GM12865 (cell line): ENCODE results near the gene SPACA4.

Experiments used
- DNase-seq: peaks from one replicate; pipeline ENCODE4 v3.0.0; 2010; ENCODE audit warnings: low read depth
- H3K4me3 ChIP-seq: 2 replicates; pipeline ENCODE4 v1.5.1; 2011; ENCODE audit warnings: mild to moderate bottlenecking, low read depth, low read length, control low read depth
- TF ChIP-seq, protein P1 (sequence below): IDR thresholded peaks from 2 replicates; pipeline ENCODE4 v1.5.1; 2011; ENCODE audit warnings: low read length, control low read depth, low read depth, inconsistent platforms; ENCODE audit not compliant: insufficient read depth; ENCODE audit errors: missing control alignments

The SPACA4 gene

DNA sequence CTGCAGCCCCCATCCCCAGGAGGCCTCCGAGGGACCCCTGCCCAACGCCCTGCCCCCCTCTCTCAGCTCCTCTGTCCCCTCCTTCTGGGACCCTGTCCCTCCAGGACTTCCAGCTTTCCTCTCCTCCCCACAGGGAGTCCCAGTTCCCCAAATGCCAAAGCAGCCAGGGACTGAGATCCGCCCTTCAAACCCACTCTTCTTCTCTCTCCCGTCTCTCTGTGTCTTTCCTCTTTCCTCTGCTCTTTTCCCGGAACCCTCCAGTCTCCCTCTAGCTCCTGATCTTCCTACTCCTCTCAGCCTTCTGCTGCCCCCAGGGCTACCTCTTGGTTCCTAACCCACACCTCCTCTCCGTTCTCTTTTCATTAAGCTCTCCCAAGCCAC is 39.1 kb downstream of the SPACA4 start:
- H3K4me3 ChIP-seq, result peak overlapping the region; percentile 68
- TF ChIP-seq, protein P1, sequence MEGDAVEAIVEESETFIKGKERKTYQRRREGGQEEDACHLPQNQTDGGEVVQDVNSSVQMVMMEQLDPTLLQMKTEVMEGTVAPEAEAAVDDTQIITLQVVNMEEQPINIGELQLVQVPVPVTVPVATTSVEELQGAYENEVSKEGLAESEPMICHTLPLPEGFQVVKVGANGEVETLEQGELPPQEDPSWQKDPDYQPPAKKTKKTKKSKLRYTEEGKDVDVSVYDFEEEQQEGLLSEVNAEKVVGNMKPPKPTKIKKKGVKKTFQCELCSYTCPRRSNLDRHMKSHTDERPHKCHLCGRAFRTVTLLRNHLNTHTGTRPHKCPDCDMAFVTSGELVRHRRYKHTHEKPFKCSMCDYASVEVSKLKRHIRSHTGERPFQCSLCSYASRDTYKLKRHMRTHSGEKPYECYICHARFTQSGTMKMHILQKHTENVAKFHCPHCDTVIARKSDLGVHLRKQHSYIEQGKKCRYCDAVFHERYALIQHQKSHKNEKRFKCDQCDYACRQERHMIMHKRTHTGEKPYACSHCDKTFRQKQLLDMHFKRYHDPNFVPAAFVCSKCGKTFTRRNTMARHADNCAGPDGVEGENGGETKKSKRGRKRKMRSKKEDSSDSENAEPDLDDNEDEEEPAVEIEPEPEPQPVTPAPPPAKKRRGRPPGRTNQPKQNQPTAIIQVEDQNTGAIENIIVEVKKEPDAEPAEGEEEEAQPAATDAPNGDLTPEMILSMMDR, result no peak
- DNase-seq, result no peak

DNA sequence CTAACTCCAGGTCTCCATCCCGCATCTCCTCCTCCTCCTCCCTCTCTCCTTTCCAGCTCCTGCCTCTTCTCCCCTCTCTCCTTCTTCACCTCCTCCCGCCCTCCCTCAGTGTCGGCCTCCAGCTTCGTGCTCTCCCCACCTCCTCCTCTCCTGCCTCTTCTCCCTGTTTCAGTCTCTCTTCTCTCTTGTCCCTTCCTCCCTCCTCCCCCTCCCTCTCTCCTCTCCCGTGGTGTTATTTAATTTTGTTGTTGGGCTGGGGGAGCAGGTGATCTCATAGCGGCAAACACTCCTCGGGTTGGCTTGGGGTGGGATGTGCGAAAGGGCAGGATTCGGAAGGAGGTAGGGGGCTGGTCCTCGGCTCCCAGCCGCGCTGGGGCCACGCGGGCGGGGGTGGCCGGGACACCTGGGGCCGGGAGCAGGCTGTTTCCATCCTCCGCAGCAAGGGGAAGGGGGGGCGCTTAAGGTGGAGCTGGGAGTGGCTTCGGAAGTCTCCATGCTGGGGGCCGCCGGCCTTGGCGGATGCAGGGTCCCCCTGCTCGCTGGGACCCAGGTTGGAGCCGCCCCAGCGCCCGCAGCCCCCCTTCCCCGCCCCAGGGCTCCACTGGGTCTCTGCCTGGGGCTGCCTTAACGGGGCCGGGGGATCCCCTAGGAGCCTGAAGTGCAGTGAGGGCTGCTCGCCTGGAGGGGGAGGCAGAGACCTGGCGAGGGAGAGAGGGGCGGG is 39.6 kb downstream of the SPACA4 start, which contains the start of gene CA11:
TSS of gene CA11 (minus strand) at position 187 of the 721 bp plus-strand sequence. CDS start 555 bp downstream, outside the sequence.
- peak within 1 kb of the TSS; percentile 68 for H3K4me3 ChIP-seq
- TF ChIP-seq, protein P1, result peak; percentile 92
- DNase-seq, result peak; percentile 91

DNA sequence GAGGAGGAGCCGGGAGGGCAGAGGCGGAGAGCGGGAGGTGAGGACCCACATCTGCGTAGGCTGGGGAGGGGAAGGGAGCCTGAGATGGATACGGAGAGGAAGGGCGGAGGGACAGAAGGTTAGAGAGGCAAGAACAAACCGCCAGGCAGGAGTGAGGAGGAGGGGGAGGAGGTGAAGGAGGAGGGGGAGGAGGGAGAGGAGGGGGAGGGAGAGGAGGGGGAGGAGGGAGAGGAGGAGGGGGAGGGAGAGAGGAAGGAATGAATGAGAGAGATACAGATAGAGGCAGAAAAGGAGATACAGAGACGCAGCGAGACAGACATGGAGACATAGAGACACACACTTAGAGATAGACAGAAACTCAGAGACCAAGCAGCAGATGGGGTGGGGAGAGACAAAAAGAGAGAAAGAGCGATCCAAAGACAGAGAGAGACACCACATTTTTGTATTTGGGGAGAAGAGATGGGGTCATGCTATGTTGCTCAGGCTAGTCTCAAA is 40.2 kb downstream of the SPACA4 start:
- DNase-seq, result no peak
- H3K4me3 ChIP-seq, result peak overlapping the region; percentile 68
- TF ChIP-seq, protein P1, result no peak

DNA sequence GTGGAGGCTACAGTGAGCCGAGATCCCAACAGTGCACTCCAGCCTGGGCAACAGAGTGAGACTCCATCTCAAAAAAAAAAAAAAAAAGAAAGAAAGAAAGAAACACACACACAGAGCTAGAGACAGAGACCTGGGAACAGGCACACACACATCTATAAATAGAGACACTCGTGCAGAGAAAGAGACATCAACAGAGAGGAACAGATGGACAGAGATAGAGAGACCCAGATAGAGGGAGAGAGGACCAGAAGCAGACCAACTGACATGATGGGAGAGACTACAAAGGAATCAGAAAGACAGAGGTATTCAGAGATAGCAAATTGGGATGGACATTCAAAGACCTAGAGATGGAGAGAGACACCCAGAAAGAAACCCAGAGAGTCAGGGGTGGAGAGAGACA is 41.6 kb downstream of the SPACA4 start:
- no peak overlapping the region for H3K4me3 ChIP-seq
- TF ChIP-seq, protein P1, result no peak
- no peak for DNase-seq

DNA sequence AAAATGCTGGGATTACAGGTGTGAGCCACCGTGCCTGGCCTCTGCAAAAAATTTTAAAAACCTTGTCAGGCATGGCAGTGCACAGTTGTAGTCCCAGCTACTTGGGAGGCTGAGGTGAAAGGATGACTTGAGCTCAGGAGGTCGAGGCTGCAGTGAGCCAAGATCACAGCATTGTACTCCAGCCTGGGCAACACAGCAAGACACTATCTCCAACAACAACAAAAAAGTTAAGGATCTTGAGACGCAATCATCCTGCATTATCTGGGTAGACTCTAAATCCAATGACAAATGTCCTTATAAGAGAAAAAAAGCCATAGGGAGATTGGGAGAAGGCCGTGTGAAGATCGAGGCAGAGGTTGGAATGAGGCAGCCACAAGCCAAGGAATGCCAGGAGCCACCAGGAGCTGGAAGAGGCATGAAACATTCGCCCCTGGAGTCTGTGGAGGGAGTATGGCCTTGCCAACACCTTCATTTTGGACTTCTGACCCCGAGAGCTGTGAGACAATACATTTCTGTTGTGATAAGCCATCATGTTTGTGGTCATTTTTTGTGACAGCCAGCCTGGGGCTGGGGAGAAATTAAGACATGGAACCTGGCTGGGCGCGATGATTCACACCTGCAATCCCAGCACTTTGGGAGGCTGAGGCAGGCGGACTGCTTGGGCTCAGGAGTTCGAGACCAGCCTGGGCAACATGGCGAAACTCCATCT is 44.6 kb downstream of the SPACA4 start:
- no peak for DNase-seq
- H3K4me3 ChIP-seq, result no peak overlapping the region
- TF ChIP-seq, protein P1, result no peak

DNA sequence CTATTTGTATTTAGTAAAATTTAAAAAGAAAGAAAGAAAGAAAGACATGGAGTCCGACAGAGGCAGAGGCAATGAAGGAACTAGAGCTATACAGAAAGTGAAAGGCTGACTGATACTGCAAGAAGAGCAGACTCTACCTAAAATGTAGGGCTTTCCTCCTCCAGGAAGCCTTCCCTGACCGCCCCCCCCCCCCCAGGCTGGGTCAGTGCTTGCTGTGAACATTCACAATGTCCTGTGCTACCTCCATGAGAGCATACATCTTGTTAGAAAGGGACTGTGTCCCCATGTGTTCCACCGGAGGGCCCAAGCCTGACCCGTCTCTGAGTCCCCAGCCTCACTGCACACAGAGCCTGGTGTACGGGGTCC is 45.1 kb downstream of the SPACA4 start:
- no peak for DNase-seq
- TF ChIP-seq, protein P1, result no peak
- H3K4me3 ChIP-seq, result no peak overlapping the region
